Neural progenitor cell (in vitro differentiated cells): ENCODE measurements around the gene NHERF1.

Source experiments
- EZH2 ChIP-seq: fragments of 200-600 bp; sonication (generic); IDR thresholded peaks from 2 replicates; pipeline ENCODE4 v1.6.1; 2017; ENCODE audit warnings: antibody characterized with exemption, mild to moderate bottlenecking, moderate library complexity
- EZH2phosphoT487 ChIP-seq: fragments of 200-600 bp; sonication (generic); IDR thresholded peaks from 2 replicates; pipeline ENCODE4 v1.6.1; 2017; ENCODE audit warnings: antibody characterized with exemption
- TF ChIP-seq, protein P1 (sequence below): fragments of 200-600 bp; sonication (generic); IDR thresholded peaks from 2 replicates; pipeline ENCODE4 v1.5.1; 2017; ENCODE audit warnings: antibody characterized with exemption, mild to moderate bottlenecking

DNA sequence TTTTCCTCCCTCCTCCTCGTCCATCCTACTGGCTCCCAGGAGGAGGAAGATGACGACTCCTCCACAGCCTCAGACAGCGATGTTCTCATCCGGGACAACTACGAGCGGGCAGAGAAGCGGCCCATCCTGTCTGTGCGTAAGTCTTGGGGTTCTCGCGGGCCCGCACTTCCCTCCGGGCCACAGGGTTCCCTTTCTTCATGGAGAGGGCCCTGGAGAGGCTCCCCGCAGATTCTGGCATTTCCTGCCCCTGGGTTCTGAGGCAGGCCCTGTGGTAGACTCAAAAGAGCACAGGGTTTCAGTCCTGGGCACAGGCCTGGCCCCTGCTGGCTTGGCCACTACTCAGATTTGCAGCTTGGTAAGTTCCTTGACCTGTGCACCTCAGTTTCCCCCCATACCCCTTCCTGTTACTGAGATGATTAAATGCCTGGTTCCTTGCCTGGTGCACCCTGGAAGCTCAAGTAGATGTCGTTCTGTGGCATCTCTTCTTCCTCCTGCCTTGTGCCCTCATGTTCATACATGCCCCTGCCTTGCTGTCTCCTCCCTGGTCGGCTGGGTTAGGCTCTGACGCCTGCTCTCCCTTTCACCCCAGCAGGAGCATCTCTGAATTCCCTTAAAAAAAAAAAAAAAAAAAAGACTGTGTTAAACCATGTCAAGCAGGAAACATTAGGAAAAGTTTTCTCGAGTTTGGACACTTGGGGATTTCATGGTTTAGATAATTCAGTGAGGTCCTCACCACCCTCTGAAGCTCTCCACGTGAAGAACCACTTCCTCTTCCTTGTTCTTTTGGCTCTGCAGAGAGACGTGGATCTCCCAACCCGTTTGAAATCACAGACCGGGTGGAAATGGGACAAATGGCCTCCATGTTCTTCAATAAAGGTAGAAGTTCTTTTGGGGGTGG lies 42.0 kb downstream of the NHERF1 start:
- TF ChIP-seq, protein P1, sequence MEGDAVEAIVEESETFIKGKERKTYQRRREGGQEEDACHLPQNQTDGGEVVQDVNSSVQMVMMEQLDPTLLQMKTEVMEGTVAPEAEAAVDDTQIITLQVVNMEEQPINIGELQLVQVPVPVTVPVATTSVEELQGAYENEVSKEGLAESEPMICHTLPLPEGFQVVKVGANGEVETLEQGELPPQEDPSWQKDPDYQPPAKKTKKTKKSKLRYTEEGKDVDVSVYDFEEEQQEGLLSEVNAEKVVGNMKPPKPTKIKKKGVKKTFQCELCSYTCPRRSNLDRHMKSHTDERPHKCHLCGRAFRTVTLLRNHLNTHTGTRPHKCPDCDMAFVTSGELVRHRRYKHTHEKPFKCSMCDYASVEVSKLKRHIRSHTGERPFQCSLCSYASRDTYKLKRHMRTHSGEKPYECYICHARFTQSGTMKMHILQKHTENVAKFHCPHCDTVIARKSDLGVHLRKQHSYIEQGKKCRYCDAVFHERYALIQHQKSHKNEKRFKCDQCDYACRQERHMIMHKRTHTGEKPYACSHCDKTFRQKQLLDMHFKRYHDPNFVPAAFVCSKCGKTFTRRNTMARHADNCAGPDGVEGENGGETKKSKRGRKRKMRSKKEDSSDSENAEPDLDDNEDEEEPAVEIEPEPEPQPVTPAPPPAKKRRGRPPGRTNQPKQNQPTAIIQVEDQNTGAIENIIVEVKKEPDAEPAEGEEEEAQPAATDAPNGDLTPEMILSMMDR: no peak
- TF ChIP-seq EZH2phosphoT487 (no peak), EZH2 (no peak)
